ENCODE results near the gene C20orf173. TPM values are rescaled to one million over a fixed set of nuclear protein-coding genes. Genes with fewer than 3 reads are reported as not detected.

C20orf173 gene
- total and polyA plus RNA-seq, 2 of the 13 experiments (the other 11 are each of a cell fraction or from before 2014, with no cell fraction given): not detected

- TF ChIP-seq NR2F6 (IDR thresholded peaks at IDR 0.05) (no peak; the same call in 1 of the 2 replicates), NR2F6 (CRISPR knock-in tag; IDR thresholded peaks at IDR 0.05) (no peak; the same call in none of the 2 replicates), NFRKB (IDR thresholded peaks at IDR 0.05) (peak; percentile 35; the same call in 1 of the 2 replicates), ATRX (CRISPR knock-in tag; IDR thresholded peaks at IDR 0.05; ENCODE audit: borderline replicate concordance) (no peak), TARDBP (CRISPR knock-in tag; IDR thresholded peaks at IDR 0.05) (peak; percentile 62), ZNF460 (CRISPR knock-in tag; IDR thresholded peaks at IDR 0.05; ENCODE audit: borderline replicate concordance) (no peak; the same call in 1 of the 2 replicates), SRF (IDR thresholded peaks at IDR 0.05; ENCODE audit: low read depth, low read length) (no peak), ZNF790 (CRISPR knock-in tag; IDR thresholded peaks at IDR 0.05; ENCODE audit: borderline replicate concordance) (peak; percentile 96), ZNF296 (CRISPR knock-in tag; conservative IDR thresholded peaks at IDR 0.05) (peak; percentile 86; the same call in 1 of the 2 replicates), ZBTB3 (CRISPR knock-in tag; IDR thresholded peaks at IDR 0.05; ENCODE audit: borderline replicate concordance, low read depth) (no peak), SCMH1 (CRISPR knock-in tag; IDR thresholded peaks at IDR 0.05; ENCODE audit: borderline replicate concordance) (no peak), JARID2 (CRISPR knock-in tag; IDR thresholded peaks at IDR 0.05; ENCODE audit: insufficient replicate concordance) (peak; percentile 95), TMF1 (CRISPR knock-in tag; IDR thresholded peaks at IDR 0.05; ENCODE audit: low read depth) (no peak; the same call in 1 of the 2 replicates), MBNL3 (CRISPR knock-in tag; conservative IDR thresholded peaks at IDR 0.05) (no peak), ZNF337 (CRISPR knock-in tag; IDR thresholded peaks at IDR 0.05; ENCODE audit: borderline replicate concordance, low read depth) (no peak), CSRNP1 (CRISPR knock-in tag; IDR thresholded peaks at IDR 0.05) (peak; percentile 92; the same call in 1 of the 2 replicates), RBM22 (optimal IDR thresholded peaks at IDR 0.05; ENCODE audit: low read length) (peak; percentile 28)
- TF ChIP-seq, protein P1, sequence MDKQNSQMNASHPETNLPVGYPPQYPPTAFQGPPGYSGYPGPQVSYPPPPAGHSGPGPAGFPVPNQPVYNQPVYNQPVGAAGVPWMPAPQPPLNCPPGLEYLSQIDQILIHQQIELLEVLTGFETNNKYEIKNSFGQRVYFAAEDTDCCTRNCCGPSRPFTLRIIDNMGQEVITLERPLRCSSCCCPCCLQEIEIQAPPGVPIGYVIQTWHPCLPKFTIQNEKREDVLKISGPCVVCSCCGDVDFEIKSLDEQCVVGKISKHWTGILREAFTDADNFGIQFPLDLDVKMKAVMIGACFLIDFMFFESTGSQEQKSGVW (CRISPR knock-in tag; IDR thresholded peaks at IDR 0.05; ENCODE audit: borderline replicate concordance): no peak; the same call in 1 of the 2 replicates
- TF ChIP-seq, protein P2, sequence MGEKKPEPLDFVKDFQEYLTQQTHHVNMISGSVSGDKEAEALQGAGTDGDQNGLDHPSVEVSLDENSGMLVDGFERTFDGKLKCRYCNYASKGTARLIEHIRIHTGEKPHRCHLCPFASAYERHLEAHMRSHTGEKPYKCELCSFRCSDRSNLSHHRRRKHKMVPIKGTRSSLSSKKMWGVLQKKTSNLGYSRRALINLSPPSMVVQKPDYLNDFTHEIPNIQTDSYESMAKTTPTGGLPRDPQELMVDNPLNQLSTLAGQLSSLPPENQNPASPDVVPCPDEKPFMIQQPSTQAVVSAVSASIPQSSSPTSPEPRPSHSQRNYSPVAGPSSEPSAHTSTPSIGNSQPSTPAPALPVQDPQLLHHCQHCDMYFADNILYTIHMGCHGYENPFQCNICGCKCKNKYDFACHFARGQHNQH (CRISPR knock-in tag; IDR thresholded peaks at IDR 0.05): peak; percentile 73; the same call in 1 of the 2 replicates
- TF ChIP-seq, protein P3, sequence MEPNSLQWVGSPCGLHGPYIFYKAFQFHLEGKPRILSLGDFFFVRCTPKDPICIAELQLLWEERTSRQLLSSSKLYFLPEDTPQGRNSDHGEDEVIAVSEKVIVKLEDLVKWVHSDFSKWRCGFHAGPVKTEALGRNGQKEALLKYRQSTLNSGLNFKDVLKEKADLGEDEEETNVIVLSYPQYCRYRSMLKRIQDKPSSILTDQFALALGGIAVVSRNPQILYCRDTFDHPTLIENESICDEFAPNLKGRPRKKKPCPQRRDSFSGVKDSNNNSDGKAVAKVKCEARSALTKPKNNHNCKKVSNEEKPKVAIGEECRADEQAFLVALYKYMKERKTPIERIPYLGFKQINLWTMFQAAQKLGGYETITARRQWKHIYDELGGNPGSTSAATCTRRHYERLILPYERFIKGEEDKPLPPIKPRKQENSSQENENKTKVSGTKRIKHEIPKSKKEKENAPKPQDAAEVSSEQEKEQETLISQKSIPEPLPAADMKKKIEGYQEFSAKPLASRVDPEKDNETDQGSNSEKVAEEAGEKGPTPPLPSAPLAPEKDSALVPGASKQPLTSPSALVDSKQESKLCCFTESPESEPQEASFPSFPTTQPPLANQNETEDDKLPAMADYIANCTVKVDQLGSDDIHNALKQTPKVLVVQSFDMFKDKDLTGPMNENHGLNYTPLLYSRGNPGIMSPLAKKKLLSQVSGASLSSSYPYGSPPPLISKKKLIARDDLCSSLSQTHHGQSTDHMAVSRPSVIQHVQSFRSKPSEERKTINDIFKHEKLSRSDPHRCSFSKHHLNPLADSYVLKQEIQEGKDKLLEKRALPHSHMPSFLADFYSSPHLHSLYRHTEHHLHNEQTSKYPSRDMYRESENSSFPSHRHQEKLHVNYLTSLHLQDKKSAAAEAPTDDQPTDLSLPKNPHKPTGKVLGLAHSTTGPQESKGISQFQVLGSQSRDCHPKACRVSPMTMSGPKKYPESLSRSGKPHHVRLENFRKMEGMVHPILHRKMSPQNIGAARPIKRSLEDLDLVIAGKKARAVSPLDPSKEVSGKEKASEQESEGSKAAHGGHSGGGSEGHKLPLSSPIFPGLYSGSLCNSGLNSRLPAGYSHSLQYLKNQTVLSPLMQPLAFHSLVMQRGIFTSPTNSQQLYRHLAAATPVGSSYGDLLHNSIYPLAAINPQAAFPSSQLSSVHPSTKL (CRISPR knock-in tag; IDR thresholded peaks at IDR 0.05): peak; percentile 61
Observed at GRCh38 chr20:35541783-35542662, 12.6 kb upstream of the C20orf173 start, which contains the start of gene ERGIC3 (continued).
